Lung (tissue), 12 donors: ENCODE measurements around the gene KCNMA1. TPM values are rescaled to one million over a fixed set of nuclear protein-coding genes. Genes with fewer than 3 reads are reported as not detected.

Source experiments
- ATAC-seq: fragments of 200-7000 bp; cut with Tn5 transposase; one replicate; pipeline ENCODE4 v1.9.1; 2020; ENCODE audit warnings: moderate number of reproducible peaks; ENCODE audit not compliant: insufficient read depth, low FRiP score
- DNase-seq, 3 donors: peaks; one replicate each; pipeline ENCODE4 v3.0.0-alpha.2; 2013 to 2017
- H3K27ac ChIP-seq, 2 donors: one replicate each; pipeline ENCODE4 v1.5.1; 2013; ENCODE audit warnings: mild to moderate bottlenecking in 2 of 2, moderate library complexity in 2 of 2, control low read depth in 1 of 2, inconsistent platforms in 1 of 2, low read depth in 1 of 2, low read length in 1 of 2
- H3K27me3 ChIP-seq, 3 donors: one replicate each; pipeline ENCODE4 v1.5.1; 2013; ENCODE audit warnings: low read length in 2 of 3; ENCODE audit not compliant: control insufficient read depth in 3 of 3, insufficient read depth in 3 of 3
- H3K36me3 ChIP-seq, 4 donors: one replicate each; pipeline ENCODE4 v1.5.1; 2013; ENCODE audit warnings: low read length in 4 of 4, mild to moderate bottlenecking in 1 of 4, moderate library complexity in 1 of 4; ENCODE audit not compliant: control insufficient read depth in 4 of 4, insufficient read depth in 4 of 4
- H3K4me1 ChIP-seq, 5 donors: one replicate each; pipeline ENCODE4 v1.5.1; 2013; ENCODE audit warnings: low read length in 5 of 5, mild to moderate bottlenecking in 2 of 5, moderate library complexity in 1 of 5; ENCODE audit not compliant: control insufficient read depth in 5 of 5, insufficient read depth in 5 of 5
- H3K4me3 ChIP-seq: one replicate; pipeline ENCODE4 v1.5.1; 2013; ENCODE audit warnings: mild to moderate bottlenecking, control low read depth, moderate library complexity
- H3K9ac ChIP-seq, 2 donors: one replicate each; pipeline ENCODE4 v1.5.1; 2013; ENCODE audit warnings: low read length in 2 of 2, control low read depth in 1 of 2; ENCODE audit not compliant: insufficient read depth in 1 of 2
- H3K9me3 ChIP-seq, 4 donors: one replicate each; pipeline ENCODE4 v1.5.1; 2013; ENCODE audit warnings: low read length in 3 of 4, mild to moderate bottlenecking in 1 of 4, moderate library complexity in 1 of 4; ENCODE audit not compliant: control insufficient read depth in 4 of 4, insufficient read depth in 3 of 4
- CTCF ChIP-seq: IDR thresholded peaks from 2 replicates; pipeline ENCODE4 v1.5.1; 2012; ENCODE audit warnings: mild to moderate bottlenecking; ENCODE audit errors: control extremely low read depth, extremely low read depth
- WGBS, 2 donors: extraction: QIAGEN DNeasy Blood & Tissue Kit; methylation state at CpG; one replicate each; pipeline ENCODE4 v1.1.7; 2013; 5-methylcytosine and 5-hydroxymethylcytosine counted together
- polyA plus RNA-seq, 2 donors: library from polyadenylated mRNA; stranded (reverse); fragments of 200-250 nt; gene quantifications; one replicate each; pipeline ENCODE4 v1.2.1, GENCODE V29; 2013
- total RNA-seq, 2 donors: library from RNA; depleted of rRNA in 1 of 2; stranded (reverse); fragments of >200 nt in 1 of 2; gene quantifications; one replicate each; pipeline ENCODE4 v1.2.1, GENCODE V29; 2014 to 2021
- donor health status: control.
- donor health status: control.
- donor health status: Bipolar disorder and iron deficiency.
- donor health status: healthy.
- donor health status: DM: yes; HTN: yes; CAD: no.

KCNMA1 gene
- total and polyA plus RNA-seq, 4 donors = 3.8 to 13.0 (median 5.5) TPM

- 74 to 84% methylated on average over 1 of the region's 1 CpG for WGBS, 2 donors
- no peak for TF ChIP-seq CTCF
- Histone ChIP-seq H3K36me3 (no peaks in the 10 kb centered on the region), H3K4me3 (no peak overlapping the region), H3K4me1 (peaks cover 0 to 3% (median 0%) of the 10 kb centered on the region in 5 donors), H3K27ac (no peak overlapping the region), H3K9ac (no peak overlapping the region), H3K9me3 (no peaks in the 10 kb centered on the region), H3K27me3 (no peaks in the 10 kb centered on the region)
- ATAC-seq = no peak
- DNase-seq = no peak
These were observed 540.0 kb downstream of the KCNMA1 start for GRCh38 chr10:77097625-77098024.

GRCh38 chr10:77093126-77093525 lies 544.5 kb downstream of the KCNMA1 start:
- H3K27me3 ChIP-seq = no peaks in the 10 kb centered on the region
- H3K4me3 ChIP-seq = no peak overlapping the region
- no peak overlapping the region for H3K9ac ChIP-seq
- H3K36me3 ChIP-seq = no peaks in the 10 kb centered on the region
- no peak overlapping the region for H3K27ac ChIP-seq
- 85% methylated on average over 2 of the region's 2 CpGs for WGBS, 2 donors
- no peak for TF ChIP-seq CTCF
- peaks cover 0 to 3% (median 0%) of the 10 kb centered on the region in 5 donors for H3K4me1 ChIP-seq
- peaks cover 0 to 1% (median 0%) of the 10 kb centered on the region in 4 donors for H3K9me3 ChIP-seq
- ATAC-seq = no peak
- no peak for DNase-seq

- DNase-seq = no peak
These were observed 545.9 kb downstream of the KCNMA1 start for GRCh38 chr10:77091597-77092165.

More at GRCh38 chr10:77091597-77092165, 545.9 kb downstream of the KCNMA1 start:
- Histone ChIP-seq H3K4me1 (no peaks in the 10 kb centered on the region), H3K36me3 (no peaks in the 10 kb centered on the region), H3K27me3 (no peaks in the 10 kb centered on the region), H3K9ac (no peak overlapping the region), H3K9me3 (peaks cover 0 to 1% (median 0%) of the 10 kb centered on the region in 4 donors), H3K4me3 (no peak overlapping the region), H3K27ac (no peak overlapping the region)
- ATAC-seq = no peak
- 84 to 90% methylated on average over 6 of the region's 6 CpGs for whole genome bisulfite sequencing, 2 donors
- no peak for TF ChIP-seq CTCF
